Inflammatory macrophage (primary cell): Measurements from ENCODE around the gene PIK3C2B.
"Not testable (repeated sequence)": the region's sequence is repeated elsewhere in the genome, so short reads cannot be mapped to it uniquely, and the experiment has no call there.

Experiments used
- DNase-seq, 2 donors: peaks; one replicate each; pipeline ENCODE4 v3.0.0-alpha.2; 2020 to 2022

Gene PIK3C2B

DNA sequence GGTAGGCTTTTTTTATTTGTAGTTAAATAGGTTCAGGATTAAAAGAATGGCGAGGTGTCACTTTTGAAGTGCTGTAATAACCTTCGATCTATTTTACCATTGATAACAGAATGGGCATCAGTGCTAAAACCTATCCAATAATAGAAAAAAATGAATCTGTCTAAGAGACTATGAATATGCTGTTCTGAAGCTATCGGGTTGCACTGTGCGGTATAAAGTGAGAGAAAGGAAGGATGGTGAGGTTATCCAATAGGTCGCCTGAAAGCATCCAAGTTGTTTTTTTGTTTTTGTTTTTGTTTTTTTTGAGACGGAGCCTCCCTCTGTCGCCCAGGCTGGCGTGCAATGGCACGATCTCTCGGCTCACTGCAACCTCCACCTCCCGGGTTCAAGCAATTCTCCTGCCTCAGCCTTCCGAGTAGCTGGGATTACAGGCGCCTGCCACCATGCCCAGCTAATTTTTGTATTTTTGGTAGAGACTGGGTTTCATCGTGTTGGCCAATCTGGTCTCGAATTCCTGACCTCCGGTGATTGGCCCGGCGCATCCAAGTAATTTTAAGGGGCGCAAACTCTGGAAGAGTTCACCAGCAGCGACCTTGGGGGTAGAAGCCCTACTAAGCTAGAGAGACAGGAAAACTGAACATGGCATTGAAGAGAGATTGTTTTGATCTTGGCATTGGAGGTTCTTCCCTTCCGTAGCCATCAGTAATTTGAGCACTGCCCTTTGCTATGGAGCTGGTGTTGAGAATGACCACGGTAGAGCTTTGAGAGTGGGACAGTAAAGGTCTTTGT is 12.9 kb upstream of the PIK3C2B start:
- DNase-seq, result peak; percentile 57 to 60

DNA sequence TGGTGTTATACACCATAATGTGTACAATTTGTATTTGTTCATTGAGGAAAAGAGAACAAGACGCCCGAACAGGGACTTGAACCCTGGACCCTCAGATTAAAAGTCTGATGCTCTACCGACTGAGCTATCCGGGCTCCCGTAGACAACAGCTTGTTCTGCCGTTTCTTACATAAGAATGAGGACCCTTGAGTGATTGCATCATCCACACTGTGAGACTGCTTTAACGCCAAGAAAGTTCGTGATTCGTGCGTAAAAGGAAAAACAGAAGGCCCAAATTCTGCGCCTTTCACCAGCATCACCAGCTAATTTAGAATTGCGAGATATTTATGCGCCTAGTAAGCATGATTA is 12.3 kb upstream of the PIK3C2B start:
- DNase-seq, result peak; percentile 95 to 97

GRCh38 chr1:204506201-204506968 is 11.8 kb upstream of the PIK3C2B start:
- DNase-seq, result peak; percentile 91 to 92

DNA sequence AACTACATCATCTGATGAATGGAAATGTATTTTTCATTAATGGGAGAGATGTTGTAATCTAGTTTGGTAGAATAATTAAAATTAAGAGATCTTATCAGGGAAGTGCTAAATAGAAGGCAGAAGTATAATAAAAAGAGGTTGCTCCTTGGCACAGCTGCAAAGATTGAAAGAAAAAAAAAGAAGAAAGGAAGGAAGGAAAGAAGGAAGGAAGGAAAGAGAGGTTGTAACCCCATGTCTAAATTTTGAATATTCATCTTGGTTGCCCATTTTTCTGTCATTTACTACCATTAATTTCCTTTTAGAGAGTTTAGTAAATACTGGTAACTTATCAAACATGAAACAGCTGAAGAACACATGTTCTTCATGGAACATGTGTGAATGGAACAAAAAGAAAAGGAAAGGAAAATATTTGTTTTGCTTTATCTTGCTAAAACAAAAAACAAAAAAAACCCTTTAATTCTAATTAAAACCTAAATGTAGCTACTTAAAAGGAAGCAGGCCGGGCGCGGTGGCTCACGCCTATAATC is 11.1 kb upstream of the PIK3C2B start:
- DNase-seq, result no peak

DNA sequence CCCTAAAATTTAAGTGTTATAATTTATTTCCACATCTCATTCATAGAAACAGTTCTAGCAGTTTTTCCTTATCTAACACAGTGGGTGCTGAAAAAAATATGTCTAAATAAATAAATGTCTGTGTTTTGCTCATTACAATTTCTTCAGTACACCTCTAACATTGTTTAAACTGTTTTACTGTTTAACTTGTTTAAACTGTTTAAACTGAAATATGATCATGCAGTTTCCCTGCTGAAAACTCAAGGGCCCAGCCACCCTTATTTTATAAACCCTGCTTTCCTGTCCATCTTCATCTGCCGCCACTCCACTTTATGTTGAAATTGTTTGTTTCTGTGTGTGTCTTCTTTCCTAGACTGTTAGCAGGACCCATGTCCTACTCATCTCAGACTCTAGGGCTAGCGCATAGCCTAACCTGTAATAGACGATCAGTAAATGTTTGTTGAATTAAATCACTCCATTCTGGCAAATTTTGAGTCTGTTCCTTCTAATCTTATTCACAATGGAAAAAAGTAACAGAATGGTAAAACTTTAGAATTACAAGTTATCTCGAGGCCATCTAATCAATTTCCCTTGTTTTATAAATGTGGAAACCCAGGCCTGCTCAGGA is 9.4 kb upstream of the PIK3C2B start:
- DNase-seq, result no peak

DNA sequence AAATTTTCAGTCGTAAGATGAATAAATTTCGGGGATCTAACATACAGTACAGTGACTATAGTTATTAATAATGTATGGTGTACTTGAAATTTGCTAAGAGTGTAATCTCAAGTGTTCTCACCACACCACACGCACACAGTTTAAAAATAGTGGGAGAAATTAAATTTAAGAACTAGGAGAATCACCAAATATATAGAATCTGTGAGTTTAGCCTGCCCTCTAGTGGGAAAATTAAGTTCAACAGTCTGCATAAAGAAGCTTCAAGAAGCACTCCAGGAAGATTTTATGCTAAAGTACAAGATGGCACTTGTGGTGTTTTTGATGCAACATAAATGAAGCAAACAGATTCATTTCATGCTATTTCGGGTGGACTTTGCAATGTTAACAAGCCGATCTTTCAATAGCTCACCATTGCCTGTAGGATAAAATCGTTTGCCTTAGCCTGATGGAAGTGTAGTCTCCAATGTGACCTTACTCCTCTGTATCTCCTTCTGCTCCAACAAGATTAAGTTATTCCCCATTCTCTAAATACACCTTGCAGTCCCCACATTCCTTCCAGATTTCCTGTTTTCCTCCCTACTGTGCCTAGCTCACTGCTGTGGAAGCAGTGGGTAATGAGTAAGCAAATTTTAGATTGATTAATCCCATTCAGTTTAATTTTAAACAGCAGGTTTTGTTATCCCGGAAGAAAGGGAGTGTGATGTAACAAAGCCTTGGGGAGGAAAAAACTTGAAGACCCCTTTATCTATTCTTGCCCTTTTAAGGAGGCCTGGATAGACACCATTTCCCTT is 8.7 kb upstream of the PIK3C2B start:
- peak; percentile 77 to 89 for DNase-seq

GRCh38 chr1:204502241-204502640 is 7.6 kb upstream of the PIK3C2B start:
- DNase-seq, result no peak

DNA sequence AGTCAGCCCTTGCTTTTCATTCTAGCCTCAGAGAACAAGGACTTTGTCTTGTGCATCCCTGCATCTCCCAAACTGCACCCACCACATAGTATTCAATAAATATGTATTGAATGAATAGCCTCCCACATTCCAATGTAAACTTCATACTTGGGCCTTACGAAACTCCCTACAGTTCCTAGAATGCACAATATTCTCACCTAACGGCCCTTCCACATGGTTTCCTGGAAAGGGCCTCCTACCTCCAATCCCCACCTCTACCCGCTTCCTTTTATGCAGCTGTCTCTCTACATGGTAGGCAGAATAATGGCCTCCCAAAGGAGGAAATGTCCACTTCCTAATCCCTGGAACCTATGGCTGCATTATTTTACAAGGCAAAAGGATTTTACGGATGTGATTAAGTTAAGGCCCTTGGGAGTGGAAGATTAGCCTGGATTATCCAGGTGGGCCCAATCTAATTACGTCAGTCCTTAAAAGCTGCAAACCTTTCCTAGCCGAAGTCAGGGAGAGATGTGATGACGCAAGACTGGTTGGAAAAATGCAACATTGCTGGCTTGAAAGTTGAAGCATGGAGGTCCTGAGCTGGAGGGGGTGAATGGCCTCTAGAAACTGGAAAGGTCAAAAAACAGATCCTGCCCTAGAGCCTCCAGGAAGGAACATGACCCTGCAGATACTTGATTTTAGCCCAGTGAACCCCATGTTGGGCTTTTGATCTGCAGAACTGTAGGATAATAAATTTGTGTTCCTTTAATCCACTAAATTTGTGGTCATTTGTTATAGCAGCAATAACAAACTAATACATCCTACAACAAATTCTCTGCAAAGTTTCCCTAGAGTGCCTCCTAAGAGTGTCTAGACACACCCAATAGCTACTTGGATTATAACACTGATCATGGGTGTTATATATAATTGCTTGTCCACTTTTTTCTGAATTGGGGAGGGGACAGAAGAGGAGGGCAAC is 5.2 kb upstream of the PIK3C2B start:
- DNase-seq, result no peak

DNA sequence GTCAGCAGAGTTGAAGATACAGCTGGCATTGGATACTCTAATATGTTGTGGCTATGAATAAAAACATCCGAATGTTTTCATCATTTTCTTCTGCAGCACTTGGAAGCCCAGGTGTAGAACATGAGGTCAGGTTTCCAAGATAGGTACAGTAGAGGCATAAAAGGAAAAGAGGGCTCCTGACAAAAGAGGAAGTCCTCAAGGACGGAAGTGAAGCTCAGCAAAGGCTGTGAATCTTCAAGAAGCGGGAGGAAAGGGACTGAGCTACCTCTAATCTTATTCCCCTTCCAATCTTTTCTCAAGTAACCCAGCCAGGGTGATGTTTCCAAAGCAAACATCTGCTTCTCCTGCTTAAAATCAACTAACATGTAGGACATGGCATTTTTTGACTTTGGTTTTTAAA is 4.4 kb upstream of the PIK3C2B start:
- DNase-seq, result peak; percentile 39 to 45

- no peak for DNase-seq
These were observed 1.2 kb upstream of the PIK3C2B start for GRCh38 chr1:204495777-204496176.

GRCh38 chr1:204495078-204495753 is 611 bp upstream of the PIK3C2B start:
- no peak for DNase-seq

DNA sequence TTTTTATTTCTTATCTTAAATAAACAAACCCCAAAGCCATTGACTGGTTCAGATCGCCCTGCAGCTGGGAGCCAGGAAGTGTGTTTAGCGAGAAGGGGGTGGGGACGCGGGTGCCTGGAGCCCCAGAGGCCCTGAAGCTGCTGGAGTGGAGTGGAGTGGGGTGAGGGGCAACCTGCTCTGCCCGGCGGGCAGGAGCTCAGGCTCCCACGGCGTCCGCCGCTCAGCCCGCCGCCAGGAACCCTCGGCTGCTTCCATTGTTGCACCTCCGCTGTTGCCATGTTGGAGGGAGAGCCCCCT is 673 bp downstream of the PIK3C2B start:
- DNase-seq, result no peak

- DNase-seq, result peak; percentile 16 to 17
These were observed 1.2 kb downstream of the PIK3C2B start for GRCh38 chr1:204493145-204493983.

- no peak for DNase-seq
These were observed 3.0 kb downstream of the PIK3C2B start for GRCh38 chr1:204491655-204492054.

DNA sequence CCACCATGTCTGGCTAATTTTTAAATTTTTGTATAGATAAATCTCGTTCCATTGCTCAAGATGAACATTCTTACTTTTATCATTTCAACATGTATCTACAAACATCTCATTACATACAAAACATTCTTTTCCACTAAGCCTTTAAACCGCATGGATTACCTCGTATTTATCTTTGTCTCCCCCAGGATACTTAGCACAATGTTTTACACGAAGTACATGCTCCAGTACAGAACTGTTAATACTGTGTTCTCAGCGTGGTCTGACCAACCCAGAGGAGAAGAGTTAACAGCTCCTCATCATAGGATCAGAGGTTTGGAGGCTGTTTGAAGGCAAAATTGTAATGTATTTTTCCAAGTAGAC is 7.4 kb downstream of the PIK3C2B start:
- no peak for DNase-seq

DNA sequence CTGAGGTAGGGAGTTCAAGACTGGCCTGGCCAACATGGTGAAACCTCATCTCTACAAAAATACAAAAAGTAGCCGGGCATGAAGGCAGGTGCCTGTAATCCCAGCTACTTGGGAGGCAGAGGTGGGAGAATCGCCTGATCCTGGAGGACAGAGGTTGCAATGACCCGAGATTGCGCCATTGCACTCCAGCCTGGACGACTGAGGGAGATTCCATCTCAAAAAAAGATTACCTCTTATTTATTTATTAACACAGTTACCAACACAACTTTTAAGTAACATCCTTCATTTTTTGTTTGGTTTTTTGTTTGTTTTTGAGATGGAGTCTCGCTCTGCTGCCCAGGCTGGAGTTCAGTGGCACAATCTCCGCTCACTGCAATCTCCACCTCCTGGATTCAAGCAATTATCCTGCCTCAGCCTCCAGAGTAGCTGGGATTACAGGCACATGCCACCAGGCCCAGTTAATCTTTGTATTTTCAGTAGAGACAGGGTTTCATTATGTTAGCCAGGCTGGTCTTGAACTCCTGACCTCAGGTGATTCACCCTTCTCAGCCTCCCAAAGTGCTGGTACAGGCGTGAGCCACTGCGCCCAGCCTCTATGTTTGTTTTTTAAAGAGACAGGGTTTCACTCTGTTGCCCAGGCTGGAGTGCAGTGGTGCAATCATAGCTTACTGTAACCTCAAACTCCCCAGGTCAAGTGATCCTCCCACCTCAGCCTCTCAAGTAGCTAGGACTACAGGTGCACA is 7.9 kb downstream of the PIK3C2B start:
- DNase-seq, result not testable (repeated sequence)

GRCh38 chr1:204483791-204484190 is 10.8 kb downstream of the PIK3C2B start:
- no peak for DNase-seq

- DNase-seq, result peak in 1 of 2 donors; percentile 29
These were observed 14.1 kb downstream of the PIK3C2B start for GRCh38 chr1:204480515-204480914.

DNA sequence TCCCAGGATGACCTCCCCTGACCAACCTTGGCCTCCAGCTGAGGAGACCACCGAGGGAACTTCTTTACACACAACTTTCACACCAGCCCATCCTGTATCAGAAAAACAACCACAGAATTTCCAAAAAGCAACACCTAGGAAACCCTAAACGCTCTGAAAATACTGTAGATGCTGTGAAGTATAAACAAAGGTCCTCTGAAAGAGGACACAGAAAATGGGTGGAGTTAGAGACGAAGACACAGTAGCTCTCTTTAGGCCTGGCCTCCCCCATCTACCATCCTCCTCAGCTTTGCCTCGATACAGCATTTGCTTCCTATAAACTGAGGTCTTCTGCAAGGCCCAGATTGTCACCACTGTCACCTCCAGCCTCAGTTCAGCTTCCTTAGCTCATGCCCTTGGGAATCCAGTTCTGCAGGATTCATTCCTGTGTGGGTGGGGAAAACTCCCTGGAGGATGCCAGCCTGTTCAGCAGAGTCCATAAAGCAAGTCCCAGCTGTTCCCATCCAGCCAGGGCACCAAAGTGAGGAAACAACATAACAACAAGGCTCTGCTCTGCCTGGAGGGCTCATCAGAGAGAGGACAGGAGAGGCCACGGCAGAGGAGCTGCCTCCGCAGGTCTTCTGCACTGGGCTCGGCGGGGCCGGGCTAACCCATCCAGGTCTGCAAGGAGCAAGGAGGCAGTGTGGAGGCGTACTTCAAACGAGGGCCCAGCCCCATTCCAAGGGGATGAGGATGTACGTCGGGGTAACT is 15.0 kb downstream of the PIK3C2B start:
- DNase-seq, result no peak
